ENCODE results near the gene STX18.

DNA sequence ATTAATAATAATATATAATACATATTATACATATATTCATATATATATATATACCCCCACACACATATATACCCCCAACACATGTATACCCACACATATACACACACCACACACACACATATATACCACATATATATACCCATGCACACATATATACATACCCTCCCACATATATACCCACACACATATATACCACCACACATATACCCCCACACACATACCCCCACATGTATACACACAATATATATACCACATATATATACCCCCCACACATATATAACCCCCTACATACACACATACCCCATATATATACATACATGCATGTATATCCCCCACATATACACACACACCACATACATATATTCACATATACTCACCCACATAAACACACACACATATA, 103.0 kb downstream of the STX18 start:
- no peak for TF ChIP-seq TARDBP (IDR thresholded peaks at IDR 0.05; ENCODE audit: borderline replicate concordance)
- no peak for TF ChIP-seq SIN3A (IDR thresholded peaks at IDR 0.05; ENCODE audit: low read depth, low read length)
- TF ChIP-seq, protein P1, sequence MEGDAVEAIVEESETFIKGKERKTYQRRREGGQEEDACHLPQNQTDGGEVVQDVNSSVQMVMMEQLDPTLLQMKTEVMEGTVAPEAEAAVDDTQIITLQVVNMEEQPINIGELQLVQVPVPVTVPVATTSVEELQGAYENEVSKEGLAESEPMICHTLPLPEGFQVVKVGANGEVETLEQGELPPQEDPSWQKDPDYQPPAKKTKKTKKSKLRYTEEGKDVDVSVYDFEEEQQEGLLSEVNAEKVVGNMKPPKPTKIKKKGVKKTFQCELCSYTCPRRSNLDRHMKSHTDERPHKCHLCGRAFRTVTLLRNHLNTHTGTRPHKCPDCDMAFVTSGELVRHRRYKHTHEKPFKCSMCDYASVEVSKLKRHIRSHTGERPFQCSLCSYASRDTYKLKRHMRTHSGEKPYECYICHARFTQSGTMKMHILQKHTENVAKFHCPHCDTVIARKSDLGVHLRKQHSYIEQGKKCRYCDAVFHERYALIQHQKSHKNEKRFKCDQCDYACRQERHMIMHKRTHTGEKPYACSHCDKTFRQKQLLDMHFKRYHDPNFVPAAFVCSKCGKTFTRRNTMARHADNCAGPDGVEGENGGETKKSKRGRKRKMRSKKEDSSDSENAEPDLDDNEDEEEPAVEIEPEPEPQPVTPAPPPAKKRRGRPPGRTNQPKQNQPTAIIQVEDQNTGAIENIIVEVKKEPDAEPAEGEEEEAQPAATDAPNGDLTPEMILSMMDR (IDR thresholded peaks at IDR 0.05 in 2 of 3, conservative IDR thresholded peaks at IDR 0.05 in 1 of 3; ENCODE audit: control insufficient read depth in 2 of 3, extremely low read depth in 1 of 3, insufficient read depth in 1 of 3, low read depth in 3 of 3, low read length in 3 of 3): no peak
- no peak for TF ChIP-seq EP300 (IDR thresholded peaks at IDR 0.05; ENCODE audit: borderline replicate concordance in 1 of 2, control insufficient read depth in 1 of 2, low read depth in 2 of 2, low read length in 2 of 2)
- TF ChIP-seq, protein P2, sequence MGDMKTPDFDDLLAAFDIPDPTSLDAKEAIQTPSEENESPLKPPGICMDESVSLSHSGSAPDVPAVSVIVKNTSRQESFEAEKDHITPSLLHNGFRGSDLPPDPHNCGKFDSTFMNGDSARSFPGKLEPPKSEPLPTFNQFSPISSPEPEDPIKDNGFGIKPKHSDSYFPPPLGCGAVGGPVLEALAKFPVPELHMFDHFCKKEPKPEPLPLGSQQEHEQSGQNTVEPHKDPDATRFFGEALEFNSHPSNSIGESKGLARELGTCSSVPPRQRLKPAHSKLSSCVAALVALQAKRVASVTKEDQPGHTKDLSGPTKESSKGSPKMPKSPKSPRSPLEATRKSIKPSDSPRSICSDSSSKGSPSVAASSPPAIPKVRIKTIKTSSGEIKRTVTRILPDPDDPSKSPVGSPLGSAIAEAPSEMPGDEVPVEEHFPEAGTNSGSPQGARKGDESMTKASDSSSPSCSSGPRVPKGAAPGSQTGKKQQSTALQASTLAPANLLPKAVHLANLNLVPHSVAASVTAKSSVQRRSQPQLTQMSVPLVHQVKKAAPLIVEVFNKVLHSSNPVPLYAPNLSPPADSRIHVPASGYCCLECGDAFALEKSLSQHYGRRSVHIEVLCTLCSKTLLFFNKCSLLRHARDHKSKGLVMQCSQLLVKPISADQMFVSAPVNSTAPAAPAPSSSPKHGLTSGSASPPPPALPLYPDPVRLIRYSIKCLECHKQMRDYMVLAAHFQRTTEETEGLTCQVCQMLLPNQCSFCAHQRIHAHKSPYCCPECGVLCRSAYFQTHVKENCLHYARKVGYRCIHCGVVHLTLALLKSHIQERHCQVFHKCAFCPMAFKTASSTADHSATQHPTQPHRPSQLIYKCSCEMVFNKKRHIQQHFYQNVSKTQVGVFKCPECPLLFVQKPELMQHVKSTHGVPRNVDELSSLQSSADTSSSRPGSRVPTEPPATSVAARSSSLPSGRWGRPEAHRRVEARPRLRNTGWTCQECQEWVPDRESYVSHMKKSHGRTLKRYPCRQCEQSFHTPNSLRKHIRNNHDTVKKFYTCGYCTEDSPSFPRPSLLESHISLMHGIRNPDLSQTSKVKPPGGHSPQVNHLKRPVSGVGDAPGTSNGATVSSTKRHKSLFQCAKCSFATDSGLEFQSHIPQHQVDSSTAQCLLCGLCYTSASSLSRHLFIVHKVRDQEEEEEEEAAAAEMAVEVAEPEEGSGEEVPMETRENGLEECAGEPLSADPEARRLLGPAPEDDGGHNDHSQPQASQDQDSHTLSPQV (IDR thresholded peaks at IDR 0.05): no peak
- TF ChIP-seq, protein P3, sequence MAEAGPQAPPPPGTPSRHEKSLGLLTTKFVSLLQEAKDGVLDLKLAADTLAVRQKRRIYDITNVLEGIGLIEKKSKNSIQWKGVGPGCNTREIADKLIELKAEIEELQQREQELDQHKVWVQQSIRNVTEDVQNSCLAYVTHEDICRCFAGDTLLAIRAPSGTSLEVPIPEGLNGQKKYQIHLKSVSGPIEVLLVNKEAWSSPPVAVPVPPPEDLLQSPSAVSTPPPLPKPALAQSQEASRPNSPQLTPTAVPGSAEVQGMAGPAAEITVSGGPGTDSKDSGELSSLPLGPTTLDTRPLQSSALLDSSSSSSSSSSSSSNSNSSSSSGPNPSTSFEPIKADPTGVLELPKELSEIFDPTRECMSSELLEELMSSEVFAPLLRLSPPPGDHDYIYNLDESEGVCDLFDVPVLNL (IDR thresholded peaks at IDR 0.05; ENCODE audit: low read depth, low read length): no peak
- TF ChIP-seq YY1 (IDR thresholded peaks at IDR 0.05; ENCODE audit: low read depth, low read length): no peak
- no peak for TF ChIP-seq TAF1 (IDR thresholded peaks at IDR 0.05; ENCODE audit: borderline replicate concordance, low read depth, low read length)
- TF ChIP-seq EGR1 (IDR thresholded peaks at IDR 0.05; ENCODE audit: borderline replicate concordance in 1 of 2, low read depth in 2 of 2, low read length in 2 of 2): no peak
- TF ChIP-seq ZNF384 (IDR thresholded peaks at IDR 0.05; ENCODE audit: borderline replicate concordance, low read depth, low read length): no peak
- TF ChIP-seq, protein P4, sequence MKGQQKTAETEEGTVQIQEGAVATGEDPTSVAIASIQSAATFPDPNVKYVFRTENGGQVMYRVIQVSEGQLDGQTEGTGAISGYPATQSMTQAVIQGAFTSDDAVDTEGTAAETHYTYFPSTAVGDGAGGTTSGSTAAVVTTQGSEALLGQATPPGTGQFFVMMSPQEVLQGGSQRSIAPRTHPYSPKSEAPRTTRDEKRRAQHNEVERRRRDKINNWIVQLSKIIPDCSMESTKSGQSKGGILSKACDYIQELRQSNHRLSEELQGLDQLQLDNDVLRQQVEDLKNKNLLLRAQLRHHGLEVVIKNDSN (IDR thresholded peaks at IDR 0.05; ENCODE audit: borderline replicate concordance, extremely low read length, insufficient read depth, low read depth, low read length): no peak
- TF ChIP-seq HDAC6 (IDR thresholded peaks at IDR 0.05; ENCODE audit: unreplicated experiment): no peak
- TF ChIP-seq, protein P5, sequence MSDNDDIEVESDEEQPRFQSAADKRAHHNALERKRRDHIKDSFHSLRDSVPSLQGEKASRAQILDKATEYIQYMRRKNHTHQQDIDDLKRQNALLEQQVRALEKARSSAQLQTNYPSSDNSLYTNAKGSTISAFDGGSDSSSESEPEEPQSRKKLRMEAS (IDR thresholded peaks at IDR 0.05; ENCODE audit: low read depth, low read length): no peak
